Measurements from ENCODE around the gene CCDC142. TPM values are rescaled to one million over a fixed set of nuclear protein-coding genes. Genes with fewer than 3 reads are reported as not detected.

Gene CCDC142
- 1 to 10 TPM; 2.7 to 8.3 (median 4.5) TPM for total RNA-seq
- polyA plus RNA-seq = 1 to 10 TPM; 1.4 to 8.7 (median 2.5) TPM
- long read RNA-seq, donor 1, partial matches to known transcripts = 0 of 5 reads
- long read RNA-seq, donor 1, other reads (novel, unspliced or antisense) = 2 of 5 reads
- long read RNA-seq, donor 2, partial matches to known transcripts = 1 of 9 reads
- long read RNA-seq, donor 2, other reads (novel, unspliced or antisense) = 4 of 9 reads

GRCh38 chr2:74482801-74483674 is at the start of gene CCDC142, which contains the start of gene TTC31:
Gene CCDC142 (minus strand): TSS chr2:74482998. CDS start chr2:74482837, 161 bp downstream.
Gene TTC31 (plus strand): TSS chr2:74483081. CDS start chr2:74483096, 15 bp downstream.
- 0 to 1% (median 0%) methylated on average over 45 to 50 of the region's 50 CpGs for WGBS, 3 donors
- H3K27ac ChIP-seq = peak within 1 kb of the TSS; percentile 91
- H3K9me3 ChIP-seq = no peaks in the 10 kb centered on the region
- H3K4me3 ChIP-seq = peak within 1 kb of the TSS; percentile 98
- H3K4me1 ChIP-seq = peaks cover 22% of the 10 kb centered on the region
- peaks cover 2 to 59% of the 10 kb centered on the region in 2 donors for H3K36me3 ChIP-seq (ENCODE audit: insufficient read depth in 1 of 2, low read depth in 1 of 2)
- ATAC-seq (peak; percentile 98 to 99 (median 99)), DNase-seq (peak; percentile 95 to 97)
- no peaks in the 10 kb centered on the region for H3K27me3 ChIP-seq (ENCODE audit: insufficient read depth in 3 of 3, low read length in 2 of 3)
- intact Hi-C loops (cut with DNase I) = loop anchor here (1.0 to 5.0 kb wide), 5 partner anchors 28 to 105 kb away; partner anchors contain the start of genes AUP1 (in 2 of the 2), HTRA2 (in 2 of the 2) and INO80B (in 2 of the 2)
- peak; percentile 79 for TF ChIP-seq CTCF (IDR thresholded peaks at IDR 0.05)

GRCh38 chr2:74532222-74532621 is 49.4 kb upstream of the CCDC142 start:
- intact Hi-C loops (cut with DNase I) = loop anchor here in 1 of 2 donors (5.0 kb wide), 1 partner anchor 1095 kb away; no protein-coding TSS in a partner anchor

GRCh38 chr2:74531666-74532065 is 48.9 kb upstream of the CCDC142 start:
- 82 to 85% (median 83%) methylated on average over 7 of the region's 7 CpGs for WGBS, 3 donors
- no peak overlapping the region for H3K4me3 ChIP-seq
- H3K9me3 ChIP-seq = no peaks in the 10 kb centered on the region
- H3K4me1 ChIP-seq = peaks cover 24% of the 10 kb centered on the region
- peaks cover 6 to 50% of the 10 kb centered on the region in 2 donors for H3K36me3 ChIP-seq (ENCODE audit: insufficient read depth in 1 of 2, low read depth in 1 of 2)
- ATAC-seq = no peak
- intact Hi-C loops (cut with DNase I) = loop anchor here in 1 of 2 donors (2.0 to 5.0 kb wide), 2 partner anchors 77 to 1096 kb away; partner anchors contain the start of gene INO80B
- H3K27ac ChIP-seq = no peak overlapping the region
- no peaks in the 10 kb centered on the region for H3K27me3 ChIP-seq (ENCODE audit: insufficient read depth in 3 of 3, low read length in 2 of 3)
- DNase-seq = no peak
- TF ChIP-seq CTCF (IDR thresholded peaks at IDR 0.05) = no peak

More at GRCh38 chr2:74532222-74532621, 49.4 kb upstream of the CCDC142 start:
- H3K9me3 ChIP-seq = no peaks in the 10 kb centered on the region
- H3K4me3 ChIP-seq = no peak overlapping the region
- no peaks in the 10 kb centered on the region for H3K27me3 ChIP-seq (ENCODE audit: insufficient read depth in 3 of 3, low read length in 2 of 3)
- no peak overlapping the region for H3K27ac ChIP-seq
- ATAC-seq (no peak), DNase-seq (no peak)
- no peak for TF ChIP-seq CTCF (IDR thresholded peaks at IDR 0.05)
- peaks cover 5 to 44% of the 10 kb centered on the region in 2 donors for H3K36me3 ChIP-seq (ENCODE audit: insufficient read depth in 1 of 2, low read depth in 1 of 2)
- peaks cover 24% of the 10 kb centered on the region for H3K4me1 ChIP-seq

- Histone ChIP-seq H3K4me1 (peaks cover 24% of the 10 kb centered on the region), H3K27me3 (ENCODE audit: insufficient read depth in 3 of 3, low read length in 2 of 3) (no peaks in the 10 kb centered on the region), H3K27ac (peak overlapping the region; percentile 93), H3K9me3 (no peaks in the 10 kb centered on the region), H3K36me3 (ENCODE audit: insufficient read depth in 1 of 2, low read depth in 1 of 2) (peaks cover 13 to 61% of the 10 kb centered on the region in 2 donors), H3K4me3 (peak overlapping the region; percentile 85)
- ATAC-seq (peak; percentile 4 to 29 (median 18)), DNase-seq (peak in 1 of 2 donors; percentile 70)
- intact Hi-C loops (cut with DNase I) = loop anchor here in 1 of 2 donors (2.0 to 5.0 kb wide), 2 partner anchors 76 to 1097 kb away; partner anchors contain the start of gene INO80B
- WGBS, 3 donors = 2 to 3% (median 3%) methylated on average over 54 of the region's 54 CpGs
- TF ChIP-seq CTCF (IDR thresholded peaks at IDR 0.05) = no peak
Measured at GRCh38 chr2:74530239-74531187, 47.7 kb upstream of the CCDC142 start.

All from psoas muscle (tissue), 8 donors.